Dedifferentiated amniotic fluid mesenchymal stem cell (primary cell): ENCODE results near the gene MCM9.
"Not testable (repeated sequence)": the region's sequence is repeated elsewhere in the genome, so short reads cannot be mapped to it uniquely, and the experiment has no call there.

Source experiments
- DNase-seq: peaks from one replicate; pipeline ENCODE4 v3.0.0-alpha.2; 2016; ENCODE audit errors: extremely low spot score

MCM9 gene

GRCh38 chr6:118770112-118770788 lies 164.7 kb downstream of the MCM9 start:
- DNase-seq = no peak

- DNase-seq = no peak
Observed at GRCh38 chr6:118768904-118769325, 166.0 kb downstream of the MCM9 start.

GRCh38 chr6:118768441-118768840 lies 166.5 kb downstream of the MCM9 start:
- DNase-seq = no peak

GRCh38 chr6:118765316-118765715 lies 169.6 kb downstream of the MCM9 start:
- not testable (repeated sequence) for DNase-seq

- no peak for DNase-seq
Observed at GRCh38 chr6:118764766-118765165, 170.2 kb downstream of the MCM9 start.
